ENCODE results near the gene MMP2. TPM values are rescaled to one million over a fixed set of nuclear protein-coding genes. Genes with fewer than 3 reads are reported as not detected.

Gene MMP2
- total RNA-seq, 1 donor from 2014 or later: 1,246 TPM

DNA sequence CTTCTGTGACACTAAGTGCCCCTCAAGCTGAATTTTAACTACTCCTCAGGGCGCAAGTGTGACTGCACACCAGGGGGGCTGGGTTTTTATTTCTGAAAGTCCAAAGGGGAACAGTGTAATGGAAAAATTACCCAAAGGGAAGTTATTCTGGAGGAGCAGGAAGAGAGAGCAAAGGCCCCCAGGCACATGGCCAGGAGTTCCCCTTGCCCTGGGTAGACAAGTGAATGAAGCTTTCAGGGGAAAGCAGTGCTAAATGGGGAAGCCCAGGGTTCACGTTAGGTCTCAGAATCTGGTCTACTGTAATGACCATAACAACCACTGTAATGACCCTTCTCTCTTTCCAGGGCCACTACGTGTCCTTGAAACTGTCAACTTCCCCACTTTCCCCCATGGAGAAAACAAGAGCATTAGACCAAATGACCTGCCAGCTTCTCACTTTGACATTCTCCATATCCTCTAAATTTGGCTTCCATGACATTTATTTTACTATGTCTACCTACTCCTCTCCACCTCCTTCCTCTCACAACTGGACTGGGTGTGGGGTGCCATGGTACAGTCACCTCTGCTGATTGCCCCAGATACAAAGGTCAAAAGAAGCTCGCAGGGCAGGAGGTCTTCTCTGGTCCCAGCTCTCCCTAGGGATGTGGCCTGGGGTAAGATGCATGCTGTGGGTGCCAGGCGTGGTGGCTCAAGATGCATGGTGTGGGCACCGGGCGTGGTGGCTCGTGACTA is 34.1 kb upstream of the MMP2 start:
- DNase-seq (ENCODE audit: low read depth): no peak

DNA sequence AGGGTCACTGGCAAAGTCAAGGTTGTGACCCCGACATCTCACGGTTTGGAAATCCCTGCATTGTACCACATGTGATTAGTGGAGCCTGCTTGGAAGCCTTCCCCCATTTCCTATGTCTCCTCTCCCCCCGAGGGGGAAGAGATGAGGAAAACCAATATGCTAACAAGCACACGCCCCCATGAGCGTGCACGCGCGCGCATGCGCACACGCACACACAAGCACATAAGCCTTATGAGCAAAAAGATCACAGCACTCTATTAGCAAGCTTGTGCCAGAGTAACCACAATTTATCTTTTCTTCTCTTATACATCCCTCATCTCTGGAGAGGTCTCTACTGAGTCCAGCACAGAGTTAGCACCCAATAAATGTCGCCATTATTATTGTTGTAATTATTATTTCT is 31.8 kb upstream of the MMP2 start:
- Histone ChIP-seq H3K9ac (ENCODE audit: low read length) (no peak overlapping the region), H3K4me3 (ENCODE audit: insufficient read depth, low read depth, low read length) (no peak overlapping the region), H3K4me2 (ENCODE audit: low read length) (no peak overlapping the region), H3K36me3 (ENCODE audit: insufficient read depth, low read length) (no peaks in the 10 kb centered on the region), H2AFZ (ENCODE audit: low read depth, low read length) (no peak overlapping the region), H3K9me3 (ENCODE audit: insufficient read depth, low read depth, low read length) (no peaks in the 10 kb centered on the region), H3K27me3 (ENCODE audit: insufficient read depth, low read length) (no peaks in the 10 kb centered on the region), H3K27ac (ENCODE audit: low read depth, low read length) (no peak overlapping the region), H4K20me1 (ENCODE audit: insufficient read depth, low read length) (no peaks in the 10 kb centered on the region), H3K79me2 (ENCODE audit: insufficient read depth, low read length) (no peaks in the 10 kb centered on the region), H3K4me1 (ENCODE audit: insufficient read depth, low read length) (no peaks in the 10 kb centered on the region)
- TF ChIP-seq EZH2 (IDR thresholded peaks at IDR 0.05; ENCODE audit: insufficient read depth, low read length): no peak
- TF ChIP-seq, protein P1, sequence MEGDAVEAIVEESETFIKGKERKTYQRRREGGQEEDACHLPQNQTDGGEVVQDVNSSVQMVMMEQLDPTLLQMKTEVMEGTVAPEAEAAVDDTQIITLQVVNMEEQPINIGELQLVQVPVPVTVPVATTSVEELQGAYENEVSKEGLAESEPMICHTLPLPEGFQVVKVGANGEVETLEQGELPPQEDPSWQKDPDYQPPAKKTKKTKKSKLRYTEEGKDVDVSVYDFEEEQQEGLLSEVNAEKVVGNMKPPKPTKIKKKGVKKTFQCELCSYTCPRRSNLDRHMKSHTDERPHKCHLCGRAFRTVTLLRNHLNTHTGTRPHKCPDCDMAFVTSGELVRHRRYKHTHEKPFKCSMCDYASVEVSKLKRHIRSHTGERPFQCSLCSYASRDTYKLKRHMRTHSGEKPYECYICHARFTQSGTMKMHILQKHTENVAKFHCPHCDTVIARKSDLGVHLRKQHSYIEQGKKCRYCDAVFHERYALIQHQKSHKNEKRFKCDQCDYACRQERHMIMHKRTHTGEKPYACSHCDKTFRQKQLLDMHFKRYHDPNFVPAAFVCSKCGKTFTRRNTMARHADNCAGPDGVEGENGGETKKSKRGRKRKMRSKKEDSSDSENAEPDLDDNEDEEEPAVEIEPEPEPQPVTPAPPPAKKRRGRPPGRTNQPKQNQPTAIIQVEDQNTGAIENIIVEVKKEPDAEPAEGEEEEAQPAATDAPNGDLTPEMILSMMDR (IDR thresholded peaks at IDR 0.05; ENCODE audit: insufficient read depth, low read depth, low read length): no peak
- peaks cover 3% of the 10 kb centered on the region for H3K27me3 Mint-ChIP-seq (ENCODE audit: low read depth, unreplicated experiment)
- H3K9me3 Mint-ChIP-seq (ENCODE audit: unreplicated experiment): peaks cover 2% of the 10 kb centered on the region
- DNase-seq (ENCODE audit: low read depth): no peak
- no peaks in the 10 kb centered on the region for H3K36me3 Mint-ChIP-seq (ENCODE audit: low read depth, unreplicated experiment)
- no peak overlapping the region for H3K4me3 Mint-ChIP-seq (ENCODE audit: unreplicated experiment)
- H3K27ac Mint-ChIP-seq (ENCODE audit: unreplicated experiment): no peak overlapping the region
- FAIRE-seq: no peak
- H3K4me1 Mint-ChIP-seq (ENCODE audit: low read depth, unreplicated experiment): no peaks in the 10 kb centered on the region

More for the DNA sequence above, 34.1 kb upstream of the MMP2 start:
- Mint-ChIP-seq H3K9me3 (ENCODE audit: unreplicated experiment) (peaks cover 2% of the 10 kb centered on the region), H3K27ac (ENCODE audit: unreplicated experiment) (no peak overlapping the region), H3K36me3 (ENCODE audit: low read depth, unreplicated experiment) (no peaks in the 10 kb centered on the region), H3K4me1 (ENCODE audit: low read depth, unreplicated experiment) (no peaks in the 10 kb centered on the region), H3K27me3 (ENCODE audit: low read depth, unreplicated experiment) (peaks cover 11% of the 10 kb centered on the region), H3K4me3 (ENCODE audit: unreplicated experiment) (no peak overlapping the region)
- Histone ChIP-seq H3K4me1 (ENCODE audit: insufficient read depth, low read length) (no peaks in the 10 kb centered on the region), H3K9me3 (ENCODE audit: insufficient read depth, low read depth, low read length) (no peaks in the 10 kb centered on the region), H3K4me2 (ENCODE audit: low read length) (no peak overlapping the region), H3K36me3 (ENCODE audit: insufficient read depth, low read length) (no peaks in the 10 kb centered on the region), H4K20me1 (ENCODE audit: insufficient read depth, low read length) (no peaks in the 10 kb centered on the region), H2AFZ (ENCODE audit: low read depth, low read length) (no peak overlapping the region), H3K79me2 (ENCODE audit: insufficient read depth, low read length) (no peaks in the 10 kb centered on the region), H3K4me3 (ENCODE audit: insufficient read depth, low read depth, low read length) (no peak overlapping the region), H3K9ac (ENCODE audit: low read length) (no peak overlapping the region), H3K27ac (ENCODE audit: low read depth, low read length) (no peak overlapping the region), H3K27me3 (ENCODE audit: insufficient read depth, low read length) (no peaks in the 10 kb centered on the region)
- no peak for TF ChIP-seq EZH2 (IDR thresholded peaks at IDR 0.05; ENCODE audit: insufficient read depth, low read length)
- TF ChIP-seq, protein P1 (IDR thresholded peaks at IDR 0.05; ENCODE audit: insufficient read depth, low read depth, low read length): no peak
- no peak for FAIRE-seq

DNA sequence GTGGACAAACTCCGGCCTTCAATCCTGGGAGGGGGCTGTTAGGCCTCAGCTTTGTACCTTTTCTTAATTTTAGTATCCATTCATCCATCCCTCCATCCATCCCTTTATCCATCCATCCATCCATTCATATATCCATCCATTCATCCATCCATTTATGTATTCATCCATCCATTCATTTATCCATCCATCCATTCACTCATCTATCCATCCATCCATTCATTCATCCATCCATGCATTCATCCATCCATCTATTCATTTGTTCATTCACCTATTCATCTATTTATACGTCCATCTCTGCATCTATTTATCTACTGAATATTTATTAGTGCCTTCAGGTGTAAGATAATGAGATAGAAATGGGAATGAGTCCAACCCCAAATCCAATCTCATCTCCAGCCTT is 26.0 kb upstream of the MMP2 start:
- H3K27me3 Mint-ChIP-seq (ENCODE audit: low read depth, unreplicated experiment): peaks cover 2% of the 10 kb centered on the region
- H2AFZ ChIP-seq (ENCODE audit: low read depth, low read length): no peak overlapping the region
- no peaks in the 10 kb centered on the region for H3K36me3 Mint-ChIP-seq (ENCODE audit: low read depth, unreplicated experiment)
- no peak overlapping the region for H3K4me3 ChIP-seq (ENCODE audit: insufficient read depth, low read depth, low read length)
- H3K9me3 ChIP-seq (ENCODE audit: insufficient read depth, low read depth, low read length): no peaks in the 10 kb centered on the region
- H3K36me3 ChIP-seq (ENCODE audit: insufficient read depth, low read length): no peaks in the 10 kb centered on the region
- H3K27ac ChIP-seq (ENCODE audit: low read depth, low read length): no peak overlapping the region
- H3K79me2 ChIP-seq (ENCODE audit: insufficient read depth, low read length): no peaks in the 10 kb centered on the region
- no peaks in the 10 kb centered on the region for H3K4me1 Mint-ChIP-seq (ENCODE audit: low read depth, unreplicated experiment)
- no peak overlapping the region for H3K9ac ChIP-seq (ENCODE audit: low read length)
- H3K4me1 ChIP-seq (ENCODE audit: insufficient read depth, low read length): no peaks in the 10 kb centered on the region
- no peak overlapping the region for H3K4me3 Mint-ChIP-seq (ENCODE audit: unreplicated experiment)
- TF ChIP-seq, protein P1 (IDR thresholded peaks at IDR 0.05; ENCODE audit: insufficient read depth, low read depth, low read length): no peak
- no peak for TF ChIP-seq EZH2 (IDR thresholded peaks at IDR 0.05; ENCODE audit: insufficient read depth, low read length)
- H3K4me2 ChIP-seq (ENCODE audit: low read length): no peak overlapping the region
- H4K20me1 ChIP-seq (ENCODE audit: insufficient read depth, low read length): no peaks in the 10 kb centered on the region
- peaks cover 3% of the 10 kb centered on the region for H3K9me3 Mint-ChIP-seq (ENCODE audit: unreplicated experiment)
- FAIRE-seq (no peak), DNase-seq (ENCODE audit: low read depth) (no peak)
- H3K27ac Mint-ChIP-seq (ENCODE audit: unreplicated experiment): no peak overlapping the region
- H3K27me3 ChIP-seq (ENCODE audit: insufficient read depth, low read length): no peaks in the 10 kb centered on the region
